ENCODE data around the gene RBCK1. TPM values are rescaled to one million over a fixed set of nuclear protein-coding genes. Genes with fewer than 3 reads are reported as not detected.

RBCK1 gene
- total and polyA plus RNA-seq, 9 of the 15 experiments (the other 6 are each of a cell fraction or from before 2014, with no cell fraction given) = 5.9 to 59.3 (median 26.5) TPM

DNA sequence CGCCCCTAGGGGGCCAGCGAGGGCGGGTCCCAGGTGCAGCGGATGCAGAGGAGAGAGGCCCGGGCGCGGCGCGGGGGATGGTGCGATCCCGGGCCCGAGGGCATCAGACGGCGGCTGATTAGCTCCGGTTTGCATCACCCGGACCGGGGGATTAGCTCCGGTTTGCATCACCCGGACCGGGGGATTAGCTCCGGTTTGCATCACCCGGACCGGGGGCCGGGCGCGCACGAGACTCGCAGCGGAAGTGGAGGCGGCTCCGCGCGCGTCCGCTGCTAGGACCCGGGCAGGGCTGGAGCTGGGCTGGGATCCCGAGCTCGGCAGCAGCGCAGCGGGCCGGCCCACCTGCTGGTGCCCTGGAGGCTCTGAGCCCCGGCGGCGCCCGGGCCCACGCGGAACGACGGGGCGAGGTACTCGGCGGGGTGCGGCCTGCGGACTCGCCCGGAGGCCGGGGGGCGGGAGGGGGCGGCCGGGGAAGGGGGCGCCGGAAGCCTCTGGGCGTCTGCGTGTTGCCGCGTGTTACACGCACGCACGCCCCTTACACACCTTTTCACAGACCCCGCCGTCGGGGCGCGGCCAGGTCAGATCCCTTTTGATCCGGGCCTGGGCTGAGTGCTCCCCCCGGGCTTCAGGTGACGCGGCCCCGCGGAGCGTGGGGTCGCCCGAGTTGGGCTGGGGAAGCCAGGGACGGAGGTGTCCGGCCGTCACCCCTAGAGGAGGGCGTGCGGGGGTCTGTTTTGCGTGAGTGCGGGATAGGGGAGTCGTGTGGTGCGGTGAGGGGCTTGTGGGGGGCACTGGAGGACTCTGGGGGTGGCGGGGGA, 27.1 kb upstream of the RBCK1 start (continued):
- peak; percentile 63 for TF ChIP-seq ZNF263 (CRISPR knock-in tag; IDR thresholded peaks at IDR 0.05; ENCODE audit: borderline replicate concordance)
- no peak for TF ChIP-seq ZZZ3 (IDR thresholded peaks at IDR 0.05)
- TF ChIP-seq STAT5B (CRISPR knock-in tag; IDR thresholded peaks at IDR 0.05) = no peak
- TF ChIP-seq, protein P1, sequence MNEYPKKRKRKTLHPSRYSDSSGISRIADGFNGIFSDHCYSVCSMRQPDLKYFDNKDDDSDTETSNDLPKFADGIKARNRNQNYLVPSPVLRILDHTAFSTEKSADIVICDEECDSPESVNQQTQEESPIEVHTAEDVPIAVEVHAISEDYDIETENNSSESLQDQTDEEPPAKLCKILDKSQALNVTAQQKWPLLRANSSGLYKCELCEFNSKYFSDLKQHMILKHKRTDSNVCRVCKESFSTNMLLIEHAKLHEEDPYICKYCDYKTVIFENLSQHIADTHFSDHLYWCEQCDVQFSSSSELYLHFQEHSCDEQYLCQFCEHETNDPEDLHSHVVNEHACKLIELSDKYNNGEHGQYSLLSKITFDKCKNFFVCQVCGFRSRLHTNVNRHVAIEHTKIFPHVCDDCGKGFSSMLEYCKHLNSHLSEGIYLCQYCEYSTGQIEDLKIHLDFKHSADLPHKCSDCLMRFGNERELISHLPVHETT (CRISPR knock-in tag; conservative IDR thresholded peaks at IDR 0.05 in 1 of 2, IDR thresholded peaks at IDR 0.05 in 1 of 2) = peak in 1 of 2 experiments; percentile 99; a peak in 3 of 4 replicates
- no peak for TF ChIP-seq TCF7 (IDR thresholded peaks at IDR 0.05; ENCODE audit: borderline replicate concordance)
- TF ChIP-seq, protein P2, sequence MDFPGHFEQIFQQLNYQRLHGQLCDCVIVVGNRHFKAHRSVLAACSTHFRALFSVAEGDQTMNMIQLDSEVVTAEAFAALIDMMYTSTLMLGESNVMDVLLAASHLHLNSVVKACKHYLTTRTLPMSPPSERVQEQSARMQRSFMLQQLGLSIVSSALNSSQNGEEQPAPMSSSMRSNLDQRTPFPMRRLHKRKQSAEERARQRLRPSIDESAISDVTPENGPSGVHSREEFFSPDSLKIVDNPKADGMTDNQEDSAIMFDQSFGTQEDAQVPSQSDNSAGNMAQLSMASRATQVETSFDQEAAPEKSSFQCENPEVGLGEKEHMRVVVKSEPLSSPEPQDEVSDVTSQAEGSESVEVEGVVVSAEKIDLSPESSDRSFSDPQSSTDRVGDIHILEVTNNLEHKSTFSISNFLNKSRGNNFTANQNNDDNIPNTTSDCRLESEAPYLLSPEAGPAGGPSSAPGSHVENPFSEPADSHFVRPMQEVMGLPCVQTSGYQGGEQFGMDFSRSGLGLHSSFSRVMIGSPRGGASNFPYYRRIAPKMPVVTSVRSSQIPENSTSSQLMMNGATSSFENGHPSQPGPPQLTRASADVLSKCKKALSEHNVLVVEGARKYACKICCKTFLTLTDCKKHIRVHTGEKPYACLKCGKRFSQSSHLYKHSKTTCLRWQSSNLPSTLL (IDR thresholded peaks at IDR 0.05) = no peak
- TF ChIP-seq, protein P3, sequence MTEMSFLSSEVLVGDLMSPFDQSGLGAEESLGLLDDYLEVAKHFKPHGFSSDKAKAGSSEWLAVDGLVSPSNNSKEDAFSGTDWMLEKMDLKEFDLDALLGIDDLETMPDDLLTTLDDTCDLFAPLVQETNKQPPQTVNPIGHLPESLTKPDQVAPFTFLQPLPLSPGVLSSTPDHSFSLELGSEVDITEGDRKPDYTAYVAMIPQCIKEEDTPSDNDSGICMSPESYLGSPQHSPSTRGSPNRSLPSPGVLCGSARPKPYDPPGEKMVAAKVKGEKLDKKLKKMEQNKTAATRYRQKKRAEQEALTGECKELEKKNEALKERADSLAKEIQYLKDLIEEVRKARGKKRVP (CRISPR knock-in tag; IDR thresholded peaks at IDR 0.05) = peak; percentile 100
- TF ChIP-seq ZSCAN32 (CRISPR knock-in tag; IDR thresholded peaks at IDR 0.05) = peak; percentile 98
- TF ChIP-seq NRF1 (conservative IDR thresholded peaks at IDR 0.05 in 1 of 2, IDR thresholded peaks at IDR 0.05 in 1 of 2) = peak; percentile 39 to 56; a peak in 2 of 4 replicates
- peak in 1 of 2 experiments; percentile 60; a peak in 2 of 4 replicates for TF ChIP-seq HDAC1 (IDR thresholded peaks at IDR 0.05)
- TF ChIP-seq NR3C1 (CRISPR knock-in tag; IDR thresholded peaks at IDR 0.05) = peak; percentile 81; the same call in 1 of the 2 replicates
- TF ChIP-seq CCNT2 (IDR thresholded peaks at IDR 0.05; ENCODE audit: borderline replicate concordance, extremely low read depth, insufficient read length, low read depth, low read length) = peak; percentile 99
- peak; percentile 64 for TF ChIP-seq DACH1 (IDR thresholded peaks at IDR 0.05; ENCODE audit: partially characterized antibody)
- peak; percentile 100 for TF ChIP-seq ETV5 (CRISPR knock-in tag; IDR thresholded peaks at IDR 0.05; ENCODE audit: low read depth)
- peak; percentile 44 for TF ChIP-seq BRD9 (IDR thresholded peaks at IDR 0.05; ENCODE audit: low read depth, partially characterized antibody)
- TF ChIP-seq ZKSCAN8 (CRISPR knock-in tag; IDR thresholded peaks at IDR 0.05) = no peak; the same call in 1 of the 2 replicates
- no peak for TF ChIP-seq HMG20B (CRISPR knock-in tag; IDR thresholded peaks at IDR 0.05)
- no peak for TF ChIP-seq ESRRB (CRISPR knock-in tag; IDR thresholded peaks at IDR 0.05; ENCODE audit: borderline replicate concordance)
- peak; percentile 82 for TF ChIP-seq NBN (IDR thresholded peaks at IDR 0.05; ENCODE audit: low read depth)
- TF ChIP-seq, protein P4, sequence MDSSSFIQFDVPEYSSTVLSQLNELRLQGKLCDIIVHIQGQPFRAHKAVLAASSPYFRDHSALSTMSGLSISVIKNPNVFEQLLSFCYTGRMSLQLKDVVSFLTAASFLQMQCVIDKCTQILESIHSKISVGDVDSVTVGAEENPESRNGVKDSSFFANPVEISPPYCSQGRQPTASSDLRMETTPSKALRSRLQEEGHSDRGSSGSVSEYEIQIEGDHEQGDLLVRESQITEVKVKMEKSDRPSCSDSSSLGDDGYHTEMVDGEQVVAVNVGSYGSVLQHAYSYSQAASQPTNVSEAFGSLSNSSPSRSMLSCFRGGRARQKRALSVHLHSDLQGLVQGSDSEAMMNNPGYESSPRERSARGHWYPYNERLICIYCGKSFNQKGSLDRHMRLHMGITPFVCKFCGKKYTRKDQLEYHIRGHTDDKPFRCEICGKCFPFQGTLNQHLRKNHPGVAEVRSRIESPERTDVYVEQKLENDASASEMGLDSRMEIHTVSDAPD (CRISPR knock-in tag; IDR thresholded peaks at IDR 0.05) = no peak
- TF ChIP-seq HDAC6 (IDR thresholded peaks at IDR 0.05; ENCODE audit: low read depth, low read length) = no peak
